ENCODE measurements around the gene NGEF. TPM values are rescaled to one million over a fixed set of nuclear protein-coding genes. Genes with fewer than 3 reads are reported as not detected.
"Not testable (repeated sequence)": the region's sequence is repeated elsewhere in the genome, so short reads cannot be mapped to it uniquely, and the experiment has no call there.

The NGEF gene
- total RNA-seq, 1 donor from 2014 or later, result 0.53 TPM

DNA sequence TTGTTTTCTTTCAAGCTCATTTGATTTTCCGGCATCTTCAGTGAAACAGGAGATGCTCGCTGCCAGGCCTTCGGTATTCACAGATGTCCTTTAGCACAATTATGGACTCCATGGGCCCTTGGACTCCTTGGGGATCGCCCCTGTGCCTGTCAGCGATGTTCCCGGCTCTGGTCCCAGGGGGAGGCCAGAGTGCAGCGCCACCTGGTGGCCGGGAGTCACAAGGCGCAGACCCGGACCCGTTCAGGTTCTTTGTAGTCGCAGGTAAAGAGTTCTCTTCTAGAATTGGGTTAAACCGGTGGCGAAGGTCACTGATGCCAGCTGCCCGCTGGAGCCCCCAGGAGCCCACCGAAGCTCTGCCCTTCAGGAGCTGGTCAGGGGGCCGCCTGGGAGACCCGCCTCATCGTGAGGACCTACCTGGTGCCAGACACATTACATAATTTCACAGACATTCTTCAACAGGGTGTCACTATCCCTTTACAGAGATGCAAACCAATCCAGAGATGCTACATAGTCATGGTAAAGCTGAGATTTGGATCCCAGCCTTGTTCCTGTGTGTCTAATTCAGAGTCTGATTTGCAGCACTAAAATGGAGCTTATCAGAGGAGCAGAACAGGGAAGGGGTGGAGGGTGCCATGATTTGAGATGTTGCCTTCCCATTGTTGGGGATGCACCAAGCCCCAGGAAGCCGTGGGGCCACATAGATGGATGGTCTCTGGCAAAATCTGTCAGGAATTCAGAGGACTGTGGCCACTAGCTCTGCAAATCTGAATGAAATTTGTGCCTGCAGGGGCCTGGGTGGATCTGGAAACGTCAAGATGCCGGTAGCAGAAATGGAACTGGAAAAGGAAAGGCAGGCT lies 41.1 kb upstream of the NGEF start:
- DNase-seq (ENCODE audit: low read depth) (no peak), FAIRE-seq (peak; percentile 93)
- TF ChIP-seq, protein P1, sequence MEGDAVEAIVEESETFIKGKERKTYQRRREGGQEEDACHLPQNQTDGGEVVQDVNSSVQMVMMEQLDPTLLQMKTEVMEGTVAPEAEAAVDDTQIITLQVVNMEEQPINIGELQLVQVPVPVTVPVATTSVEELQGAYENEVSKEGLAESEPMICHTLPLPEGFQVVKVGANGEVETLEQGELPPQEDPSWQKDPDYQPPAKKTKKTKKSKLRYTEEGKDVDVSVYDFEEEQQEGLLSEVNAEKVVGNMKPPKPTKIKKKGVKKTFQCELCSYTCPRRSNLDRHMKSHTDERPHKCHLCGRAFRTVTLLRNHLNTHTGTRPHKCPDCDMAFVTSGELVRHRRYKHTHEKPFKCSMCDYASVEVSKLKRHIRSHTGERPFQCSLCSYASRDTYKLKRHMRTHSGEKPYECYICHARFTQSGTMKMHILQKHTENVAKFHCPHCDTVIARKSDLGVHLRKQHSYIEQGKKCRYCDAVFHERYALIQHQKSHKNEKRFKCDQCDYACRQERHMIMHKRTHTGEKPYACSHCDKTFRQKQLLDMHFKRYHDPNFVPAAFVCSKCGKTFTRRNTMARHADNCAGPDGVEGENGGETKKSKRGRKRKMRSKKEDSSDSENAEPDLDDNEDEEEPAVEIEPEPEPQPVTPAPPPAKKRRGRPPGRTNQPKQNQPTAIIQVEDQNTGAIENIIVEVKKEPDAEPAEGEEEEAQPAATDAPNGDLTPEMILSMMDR (IDR thresholded peaks at IDR 0.05; ENCODE audit: insufficient read depth, low read length, severe bottlenecking), result peak; percentile 92

DNA sequence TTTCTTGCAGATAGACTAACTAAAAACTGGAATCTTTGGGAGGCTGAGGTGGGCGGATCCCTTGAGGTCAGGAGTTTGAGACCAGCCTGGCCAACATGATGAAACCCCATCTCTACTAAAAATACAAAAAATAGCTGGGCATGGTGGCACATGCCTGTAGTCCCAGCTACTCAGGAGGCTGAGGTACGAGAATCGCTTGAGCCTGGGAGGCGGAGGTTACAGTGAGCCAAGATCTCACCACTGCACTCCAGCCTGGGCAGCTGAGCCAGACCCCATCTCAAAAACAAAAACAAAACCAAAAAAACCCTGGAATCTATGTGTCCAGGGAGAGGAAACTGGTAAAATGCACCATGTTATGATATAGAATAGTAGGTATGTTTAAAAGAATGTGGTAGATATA lies 39.5 kb upstream of the NGEF start:
- DNase-seq (ENCODE audit: low read depth); H3K27me3 ChIP-seq (ENCODE audit: control insufficient read depth, insufficient read depth, low read length); FAIRE-seq; H3K4me3 ChIP-seq (ENCODE audit: low read depth, low read length); H3K36me3 ChIP-seq (ENCODE audit: control insufficient read depth, insufficient read depth, low read length): not testable (repeated sequence)

More for the DNA sequence above, 41.1 kb upstream of the NGEF start:
- Histone ChIP-seq H3K4me3 (ENCODE audit: low read depth, low read length) (no peak overlapping the region), H3K36me3 (ENCODE audit: control insufficient read depth, insufficient read depth, low read length) (no peaks in the 10 kb centered on the region), H3K27me3 (ENCODE audit: control insufficient read depth, insufficient read depth, low read length) (no peaks in the 10 kb centered on the region)

DNA sequence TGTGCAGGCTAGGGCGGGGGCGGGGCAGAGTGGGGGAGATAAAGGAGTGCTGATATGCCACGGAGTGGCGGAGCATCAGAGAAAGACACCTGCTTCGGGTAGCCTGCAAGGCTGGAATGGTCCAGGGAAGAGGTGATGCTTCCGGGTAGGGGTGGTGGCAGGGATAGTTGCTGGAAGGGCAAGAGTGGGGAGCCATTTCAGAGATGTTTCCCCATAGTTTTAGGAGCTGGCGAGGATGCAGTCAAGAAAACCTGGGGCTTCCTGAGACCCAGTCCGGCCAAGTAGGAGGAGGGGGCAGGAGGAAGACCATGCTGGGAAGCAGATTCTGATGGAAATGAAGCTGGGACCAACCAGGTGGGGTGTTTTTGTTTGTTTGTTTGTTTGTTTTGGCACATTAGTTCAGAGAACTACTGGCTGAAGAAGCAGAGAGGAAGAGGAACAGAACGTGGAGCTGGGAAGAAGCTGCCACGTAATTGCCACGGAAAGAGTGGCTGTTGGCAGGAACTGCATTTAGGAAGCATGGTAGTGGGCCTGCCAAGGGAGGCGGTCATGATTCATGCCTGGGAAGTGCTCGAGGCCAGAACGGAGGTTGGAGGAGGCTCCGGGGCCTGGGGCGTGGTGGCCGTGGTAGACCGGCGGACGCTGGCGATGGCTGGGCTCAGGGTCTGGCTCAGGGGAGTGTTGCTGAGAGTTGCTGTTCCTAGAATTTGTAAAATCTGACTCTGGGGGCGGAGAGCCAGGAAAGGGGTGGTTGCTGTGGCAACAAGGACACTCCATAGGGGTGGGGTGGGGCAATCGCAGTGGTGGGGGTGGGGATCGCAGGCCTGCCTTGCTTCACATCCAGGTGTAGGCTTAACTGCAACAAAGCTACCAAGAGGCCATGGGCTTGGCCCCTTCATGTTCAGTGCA lies 38.4 kb upstream of the NGEF start:
- DNase-seq (ENCODE audit: low read depth), result peak; percentile 75
- TF ChIP-seq, protein P1 (IDR thresholded peaks at IDR 0.05; ENCODE audit: insufficient read depth, low read length, severe bottlenecking), result no peak
- FAIRE-seq, result peak; percentile 77
- no peaks in the 10 kb centered on the region for H3K36me3 ChIP-seq (ENCODE audit: control insufficient read depth, insufficient read depth, low read length)
- peaks cover 4% of the 10 kb centered on the region for H3K27me3 ChIP-seq (ENCODE audit: control insufficient read depth, insufficient read depth, low read length)
- H3K4me3 ChIP-seq (ENCODE audit: low read depth, low read length), result no peak overlapping the region

DNA sequence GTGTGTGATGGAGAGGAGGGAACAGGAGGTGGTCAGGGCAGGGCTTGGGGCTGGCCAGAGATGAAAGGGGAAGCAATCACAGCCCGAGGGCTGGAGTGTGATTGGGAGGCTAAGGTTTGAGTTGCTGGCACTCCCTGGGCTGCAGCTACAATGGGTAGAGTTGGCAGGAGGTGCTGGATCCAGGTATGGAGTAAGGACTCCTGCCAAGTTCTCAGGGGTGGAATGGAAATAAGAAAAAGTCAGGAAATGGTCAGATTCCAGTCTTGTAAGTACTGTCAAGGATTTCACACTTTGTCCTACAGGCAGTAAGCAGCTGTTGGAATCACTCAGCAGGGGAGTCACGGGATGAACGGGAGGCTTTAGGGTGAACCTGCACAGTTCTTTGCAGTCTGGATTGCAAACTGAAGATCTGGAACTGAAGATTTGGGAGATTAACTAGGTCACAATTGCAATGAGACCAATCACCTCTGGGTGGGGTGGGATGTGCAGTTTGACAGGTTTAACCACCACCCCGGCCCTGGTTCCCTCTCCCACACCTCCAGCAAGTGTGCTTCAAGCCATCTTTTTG lies 36.2 kb upstream of the NGEF start:
- Histone ChIP-seq H3K4me3 (ENCODE audit: low read depth, low read length) (no peak overlapping the region), H3K36me3 (ENCODE audit: control insufficient read depth, insufficient read depth, low read length) (no peaks in the 10 kb centered on the region), H3K27me3 (ENCODE audit: control insufficient read depth, insufficient read depth, low read length) (peaks cover 5% of the 10 kb centered on the region)
- FAIRE-seq, result no peak
- TF ChIP-seq, protein P1 (IDR thresholded peaks at IDR 0.05; ENCODE audit: insufficient read depth, low read length, severe bottlenecking), result no peak
- no peak for DNase-seq (ENCODE audit: low read depth)

DNA sequence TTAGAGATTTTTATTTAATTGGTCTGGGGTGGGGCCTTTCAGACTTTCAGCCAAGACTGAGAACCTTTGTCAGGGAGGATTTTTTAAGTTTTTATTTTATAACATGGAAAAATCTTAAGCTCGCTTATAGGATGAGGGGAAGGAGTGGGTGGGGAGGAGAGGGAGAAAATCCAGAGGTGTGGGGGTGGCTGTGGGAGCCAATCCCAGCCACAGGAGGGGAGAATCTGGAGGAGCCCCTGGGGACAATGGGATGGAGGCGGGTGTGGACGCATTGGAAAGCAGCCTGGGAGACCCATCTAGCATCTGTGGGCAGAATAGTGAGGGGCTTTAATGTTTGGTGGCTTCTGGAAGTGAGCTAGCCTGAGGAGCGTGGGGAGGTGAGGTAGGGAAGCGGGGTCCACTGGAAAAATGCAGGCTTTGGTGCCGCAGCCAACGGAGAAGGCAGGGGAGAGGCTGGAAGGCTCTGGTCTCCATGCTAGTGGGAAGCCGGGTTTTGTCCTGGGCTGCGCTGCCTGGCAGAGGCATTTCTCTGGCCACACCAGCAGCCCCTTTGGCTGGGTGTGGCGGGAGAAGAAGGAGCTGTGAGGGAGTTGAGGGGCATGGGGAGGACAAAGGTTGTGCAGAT lies 35.6 kb upstream of the NGEF start:
- peaks cover 5% of the 10 kb centered on the region for H3K27me3 ChIP-seq (ENCODE audit: control insufficient read depth, insufficient read depth, low read length)
- no peak overlapping the region for H3K4me3 ChIP-seq (ENCODE audit: low read depth, low read length)
- H3K36me3 ChIP-seq (ENCODE audit: control insufficient read depth, insufficient read depth, low read length), result no peaks in the 10 kb centered on the region
- FAIRE-seq (no peak), DNase-seq (ENCODE audit: low read depth) (no peak)
- TF ChIP-seq, protein P1 (IDR thresholded peaks at IDR 0.05; ENCODE audit: insufficient read depth, low read length, severe bottlenecking), result no peak
